ENCODE results near the gene OR2T33. TPM values are rescaled to one million over a fixed set of nuclear protein-coding genes. Genes with fewer than 3 reads are reported as not detected.
"Not testable (repeated sequence)": the region's sequence is repeated elsewhere in the genome, so short reads cannot be mapped to it uniquely, and the experiment has no call there.

Gene OR2T33
- total and polyA plus RNA-seq, 2 experiments from 2014 or later = 0.28 to 0.32 TPM

DNA sequence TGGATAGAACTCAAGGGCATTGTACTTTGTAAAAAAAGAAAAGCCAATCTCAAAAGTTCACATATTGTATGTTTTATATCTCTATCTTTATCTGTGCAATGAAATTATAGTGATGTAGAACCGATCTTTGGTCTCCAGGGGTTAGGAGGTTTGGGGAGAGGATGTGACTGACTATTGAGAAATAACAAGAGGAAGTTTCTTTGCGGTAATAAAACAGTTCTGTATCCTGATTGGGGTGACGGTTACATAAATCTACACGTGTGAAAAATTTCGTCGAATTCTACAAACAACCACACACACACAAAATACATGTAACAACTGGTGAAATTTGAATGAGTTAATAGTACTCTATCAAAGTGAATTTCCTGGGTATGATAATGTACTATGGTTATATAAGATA is 10.6 kb upstream of the OR2T33 start:
- H3K4me1 ChIP-seq (ENCODE audit: insufficient read depth) = no peaks in the 10 kb centered on the region
- H4K20me1 ChIP-seq (replicated peaks; ENCODE audit: insufficient read depth) = no peaks in the 10 kb centered on the region
- no peaks in the 10 kb centered on the region for H3K4me1 Mint-ChIP-seq
- peaks cover 20% of the 10 kb centered on the region; the same call in 2 of the 3 replicates for H3K36me3 Mint-ChIP-seq (ENCODE audit: low read depth)
- H3K27ac Mint-ChIP-seq = no peak overlapping the region
- H3K9me2 ChIP-seq (ENCODE audit: insufficient read depth) = no peaks in the 10 kb centered on the region
- H3K27me3 Mint-ChIP-seq (ENCODE audit: insufficient read depth, low read depth, poor library complexity) = no peaks in the 10 kb centered on the region
- no peaks in the 10 kb centered on the region for H3F3A ChIP-seq (replicated peaks; ENCODE audit: low read depth)
- H3K79me2 ChIP-seq (replicated peaks; ENCODE audit: insufficient read depth) = no peaks in the 10 kb centered on the region
- DNase-seq (ENCODE audit: low spot score) = no peak
- TF ChIP-seq JUNB (IDR thresholded peaks at IDR 0.05; ENCODE audit: unreplicated experiment) = no peak
- no peak for TF ChIP-seq ZNF462 (CRISPR knock-in tag; IDR thresholded peaks at IDR 0.05)
- TF ChIP-seq, protein P1, sequence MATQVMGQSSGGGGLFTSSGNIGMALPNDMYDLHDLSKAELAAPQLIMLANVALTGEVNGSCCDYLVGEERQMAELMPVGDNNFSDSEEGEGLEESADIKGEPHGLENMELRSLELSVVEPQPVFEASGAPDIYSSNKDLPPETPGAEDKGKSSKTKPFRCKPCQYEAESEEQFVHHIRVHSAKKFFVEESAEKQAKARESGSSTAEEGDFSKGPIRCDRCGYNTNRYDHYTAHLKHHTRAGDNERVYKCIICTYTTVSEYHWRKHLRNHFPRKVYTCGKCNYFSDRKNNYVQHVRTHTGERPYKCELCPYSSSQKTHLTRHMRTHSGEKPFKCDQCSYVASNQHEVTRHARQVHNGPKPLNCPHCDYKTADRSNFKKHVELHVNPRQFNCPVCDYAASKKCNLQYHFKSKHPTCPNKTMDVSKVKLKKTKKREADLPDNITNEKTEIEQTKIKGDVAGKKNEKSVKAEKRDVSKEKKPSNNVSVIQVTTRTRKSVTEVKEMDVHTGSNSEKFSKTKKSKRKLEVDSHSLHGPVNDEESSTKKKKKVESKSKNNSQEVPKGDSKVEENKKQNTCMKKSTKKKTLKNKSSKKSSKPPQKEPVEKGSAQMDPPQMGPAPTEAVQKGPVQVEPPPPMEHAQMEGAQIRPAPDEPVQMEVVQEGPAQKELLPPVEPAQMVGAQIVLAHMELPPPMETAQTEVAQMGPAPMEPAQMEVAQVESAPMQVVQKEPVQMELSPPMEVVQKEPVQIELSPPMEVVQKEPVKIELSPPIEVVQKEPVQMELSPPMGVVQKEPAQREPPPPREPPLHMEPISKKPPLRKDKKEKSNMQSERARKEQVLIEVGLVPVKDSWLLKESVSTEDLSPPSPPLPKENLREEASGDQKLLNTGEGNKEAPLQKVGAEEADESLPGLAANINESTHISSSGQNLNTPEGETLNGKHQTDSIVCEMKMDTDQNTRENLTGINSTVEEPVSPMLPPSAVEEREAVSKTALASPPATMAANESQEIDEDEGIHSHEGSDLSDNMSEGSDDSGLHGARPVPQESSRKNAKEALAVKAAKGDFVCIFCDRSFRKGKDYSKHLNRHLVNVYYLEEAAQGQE (IDR thresholded peaks at IDR 0.05; ENCODE audit: unreplicated experiment) = no peak
- no peak for TF ChIP-seq CREB1 (CRISPR knock-in tag; IDR thresholded peaks at IDR 0.05; ENCODE audit: low read depth)
- peaks cover 86% of the 10 kb centered on the region for H3K9me3 Mint-ChIP-seq
- no peak overlapping the region for H3K27ac ChIP-seq (ENCODE audit: low read depth)
- no peak overlapping the region for H3K4me3 Mint-ChIP-seq
- no peaks in the 10 kb centered on the region for H3K27me3 ChIP-seq (ENCODE audit: insufficient read depth)
- ATAC-seq = no peak
- no peak overlapping the region for H3K4me3 ChIP-seq
- no peak overlapping the region for H3K4me2 ChIP-seq
- no peak overlapping the region for H2AFZ ChIP-seq
- peaks cover 3% of the 10 kb centered on the region; the same call in 1 of the 2 replicates for H3K36me3 ChIP-seq (ENCODE audit: insufficient read depth)

DNA sequence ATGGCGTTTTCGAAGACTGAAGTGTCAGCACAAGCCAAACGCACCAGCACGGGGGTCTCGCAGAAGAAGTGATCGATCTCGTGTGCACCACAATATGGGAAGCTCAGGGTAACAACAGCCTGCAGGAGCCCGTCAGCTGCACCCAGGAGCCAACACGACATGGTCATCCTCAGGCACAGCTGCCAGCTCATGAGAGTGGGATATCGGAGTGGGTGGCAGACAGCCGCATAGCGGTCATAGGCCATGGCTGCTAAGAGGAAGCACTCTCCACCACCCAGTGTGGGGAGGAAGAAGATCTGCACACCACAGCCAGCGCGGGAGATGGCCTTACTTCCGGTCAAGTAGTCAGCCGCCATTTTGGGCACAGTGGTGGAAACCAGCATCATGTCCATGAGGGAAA is 4.6 kb downstream of the OR2T33 start:
- not testable (repeated sequence) for H3K27me3 Mint-ChIP-seq (ENCODE audit: insufficient read depth, low read depth, poor library complexity); H3K27me3 ChIP-seq (ENCODE audit: insufficient read depth); H3K4me1 Mint-ChIP-seq; H3K9me2 ChIP-seq (ENCODE audit: insufficient read depth); H3K4me3 Mint-ChIP-seq; H3K27ac ChIP-seq (ENCODE audit: low read depth); H3K4me3 ChIP-seq; H4K20me1 ChIP-seq (replicated peaks; ENCODE audit: insufficient read depth); H2AFZ ChIP-seq; H3K79me2 ChIP-seq (replicated peaks; ENCODE audit: insufficient read depth); DNase-seq (ENCODE audit: low spot score); H3K4me1 ChIP-seq (ENCODE audit: insufficient read depth); ATAC-seq; H3F3A ChIP-seq (replicated peaks; ENCODE audit: low read depth); H3K27ac Mint-ChIP-seq; H3K4me2 ChIP-seq; H3K36me3 ChIP-seq (ENCODE audit: insufficient read depth)
- H3K36me3 Mint-ChIP-seq (ENCODE audit: low read depth) = peaks cover 13% of the 10 kb centered on the region; the same call in 2 of the 3 replicates
- peaks cover 75% of the 10 kb centered on the region for H3K9me3 Mint-ChIP-seq
